Gastroesophageal sphincter (tissue), 4 donors: ENCODE measurements around the gene ATP5MC3. TPM values are rescaled to one million over a fixed set of nuclear protein-coding genes. Genes with fewer than 3 reads are reported as not detected.

ENCODE experiments used
- ATAC-seq: fragments of 150-250 bp; one replicate; pipeline ENCODE4 v1.9.1; 2016; ENCODE audit warnings: mild to moderate bottlenecking, moderate library complexity
- H3K27ac ChIP-seq, 4 donors: fragments of 200-600 bp; sonication (generic) in 3 of 4; 1 replicate in 3 of 4; 2 replicates in 1 of 4; pipeline ENCODE4 v1.5.1; 2016 to 2019
- H3K27me3 ChIP-seq: fragments of 200-600 bp; sonication (generic); one replicate; pipeline ENCODE4 v1.5.1; 2019
- H3K36me3 ChIP-seq, 2 donors: fragments of 200-600 bp; sonication (generic); one replicate each; pipeline ENCODE4 v1.5.1; 2019; ENCODE audit warnings: control low read depth in 1 of 2
- H3K4me1 ChIP-seq, 3 donors: fragments of 200-600 bp; sonication (generic); 1 replicate in 2 of 3; 2 replicates in 1 of 3; pipeline ENCODE4 v1.5.1; 2016 to 2019; ENCODE audit warnings: control low read depth in 2 of 3
- H3K4me3 ChIP-seq, 2 donors: fragments of 200-600 bp; sonication (generic); one replicate each; pipeline ENCODE4 v1.5.1; 2019; ENCODE audit warnings: mild to moderate bottlenecking in 1 of 2, moderate library complexity in 1 of 2
- H3K9me3 ChIP-seq, 3 donors: fragments of 200-600 bp; sonication (generic); one replicate each; pipeline ENCODE4 v1.5.1; 2017 to 2019; ENCODE audit warnings: control low read depth in 2 of 3
- CTCF ChIP-seq, 4 experiments: fragments of 200-600 bp in 2 of 4; fragments of 450-650 bp in 2 of 4; sonication (generic) in 1 of 4; IDR thresholded peaks; one replicate each; pipeline ENCODE4 v1.5.1; 2017 to 2019; ENCODE audit warnings: antibody characterized with exemption in 4 of 4, mild to moderate bottlenecking in 2 of 4, moderate library complexity in 2 of 4
- EP300 ChIP-seq: sonication (generic); formaldehyde crosslinking; IDR thresholded peaks from one replicate; pipeline ENCODE4 v1.6.1; 2017; ENCODE audit warnings: antibody characterized with exemption, mild to moderate bottlenecking
- POLR2A ChIP-seq, 2 donors: fragments of 450-650 bp; IDR thresholded peaks; one replicate each; pipeline ENCODE4 v1.6.1; 2017; ENCODE audit warnings: antibody characterized with exemption in 2 of 2, mild to moderate bottlenecking in 2 of 2, moderate library complexity in 1 of 2
- POLR2AphosphoS5 ChIP-seq: sonication (generic); formaldehyde crosslinking; IDR thresholded peaks from one replicate; pipeline ENCODE4 v1.6.1; 2017; ENCODE audit warnings: antibody characterized with exemption
- WGBS, 2 donors: methylation state at CpG; one replicate each; pipeline ENCODE4 v1.1.5; 2018; ENCODE audit warnings: low coverage in 1 of 2; 5-methylcytosine and 5-hydroxymethylcytosine counted together
- small RNA-seq, 4 donors: library from RNA; depleted of rRNA; stranded (forward); fragments of <200 nt; gene quantifications; one replicate each; pipeline ENCODE3, GENCODE V24; 2016
- total RNA-seq, 4 donors: library from RNA; depleted of rRNA; stranded (reverse); fragments of >200 nt; gene quantifications; one replicate each; pipeline ENCODE4 v1.1.0, GENCODE V29; 2016

Gene ATP5MC3
- total RNA-seq, 4 donors from 2014 or later: 116 to 191 (median 146) TPM

DNA sequence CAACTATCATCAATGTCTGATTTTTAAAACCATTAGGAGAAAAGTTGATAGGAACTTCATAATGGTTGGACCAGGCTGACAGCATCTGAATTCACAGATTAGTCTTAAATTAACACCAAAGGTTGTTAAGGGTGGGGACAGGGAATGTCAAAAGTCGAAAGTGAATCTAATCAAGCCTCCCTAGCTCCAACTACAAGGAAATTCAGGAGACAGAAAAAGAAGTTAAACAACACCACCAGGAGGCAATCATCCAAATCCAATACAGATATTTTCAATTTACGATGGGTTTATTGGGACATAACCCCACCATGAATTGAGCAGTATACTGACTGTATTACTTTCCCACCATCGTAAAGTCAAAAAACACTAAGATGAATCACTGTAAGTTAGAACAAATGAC is 46.3 kb downstream of the ATP5MC3 start:
- TF ChIP-seq CTCF (IDR thresholded peaks at IDR 0.05) (no peak), POLR2AphosphoS5 (no peak), POLR2A (IDR thresholded peaks at IDR 0.05) (no peak), EP300 (no peak)
- WGBS, 2 donors: 94 to 95% methylated on average over 3 of the region's 3 CpGs
- ATAC-seq: no peak

GRCh38 chr2:175131252-175131651 is 50.3 kb downstream of the ATP5MC3 start:
- WGBS, 2 donors: 18 to 28% methylated on average over 2 of the region's 2 CpGs
- Histone ChIP-seq H3K4me3 (no peak overlapping the region), H3K27ac (no peak overlapping the region), H3K9me3 (no peaks in the 10 kb centered on the region), H3K36me3 (peaks cover 0 to 34% of the 10 kb centered on the region in 2 donors), H3K4me1 (peaks cover 0 to 17% (median 0%) of the 10 kb centered on the region in 3 donors), H3K27me3 (no peaks in the 10 kb centered on the region)
- no peak for ATAC-seq
- TF ChIP-seq POLR2A (IDR thresholded peaks at IDR 0.05) (no peak), CTCF (IDR thresholded peaks at IDR 0.05) (no peak), POLR2AphosphoS5 (no peak), EP300 (no peak)

More for the DNA sequence above, 46.3 kb downstream of the ATP5MC3 start:
- H3K9me3 ChIP-seq: no peaks in the 10 kb centered on the region
- no peaks in the 10 kb centered on the region for H3K27me3 ChIP-seq
- H3K36me3 ChIP-seq: peaks cover 0 to 11% of the 10 kb centered on the region in 2 donors
- no peak overlapping the region for H3K4me3 ChIP-seq
- no peak overlapping the region for H3K27ac ChIP-seq
- peaks cover 0 to 32% (median 0%) of the 10 kb centered on the region in 3 donors for H3K4me1 ChIP-seq

DNA sequence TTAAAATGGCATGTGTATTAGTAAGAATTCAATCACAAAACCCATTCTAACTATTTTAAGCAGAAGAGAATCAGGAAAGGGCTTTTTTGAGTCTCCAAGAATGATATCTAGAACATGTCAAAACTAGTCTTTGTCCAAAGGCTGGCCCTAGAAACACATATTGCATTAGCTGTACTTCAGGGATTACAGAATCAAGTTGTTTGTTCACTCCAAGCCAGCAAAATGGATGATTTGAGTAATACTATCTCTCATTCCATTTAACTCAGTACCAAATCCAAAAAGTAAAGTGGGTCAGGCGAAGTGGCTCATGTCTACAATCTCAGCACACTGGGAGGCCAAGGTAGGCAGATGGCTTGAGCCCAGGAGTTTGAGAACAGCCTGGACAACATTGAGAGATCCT is 54.8 kb downstream of the ATP5MC3 start:
- ATAC-seq: no peak
- no peak overlapping the region for H3K4me3 ChIP-seq
- TF ChIP-seq POLR2AphosphoS5: no peak
- no peak for TF ChIP-seq EP300
- TF ChIP-seq POLR2A (IDR thresholded peaks at IDR 0.05): no peak
- no peak for TF ChIP-seq CTCF (IDR thresholded peaks at IDR 0.05)
- 91 to 100% methylated on average over 1 of the region's 1 CpG for WGBS, 2 donors
- H3K36me3 ChIP-seq: peaks cover 0 to 24% of the 10 kb centered on the region in 2 donors
- H3K4me1 ChIP-seq: peaks cover 0 to 21% (median 0%) of the 10 kb centered on the region in 3 donors
- H3K27ac ChIP-seq: no peak overlapping the region
- H3K9me3 ChIP-seq: no peaks in the 10 kb centered on the region
- H3K27me3 ChIP-seq: no peaks in the 10 kb centered on the region

Small RNAs within 50 kb of the gene (small RNA-seq; reads per million reads assigned to genes)
- gene MIR933: 0 reads per million in 4 donors

Other genes with a start within 250 kb of the ATP5MC3 start
- 10 to 100 TPM; 13.3 to 35.8 (median 31.1) TPM for gene CHN1, start 176.3 kb downstream of the ATP5MC3 start, total RNA-seq
- 10 to 100 TPM; 37.1 to 64.4 (median 49.3) TPM for gene ATF2, start 13.5 kb downstream of the ATP5MC3 start, total RNA-seq